Skeletal muscle tissue (tissue), 4 donors: ENCODE results near the gene SHH. TPM values are rescaled to one million over a fixed set of nuclear protein-coding genes. Genes with fewer than 3 reads are reported as not detected.
"Not testable (repeated sequence)": the region's sequence is repeated elsewhere in the genome, so short reads cannot be mapped to it uniquely, and the experiment has no call there.

ENCODE experiments used
- H3K27ac ChIP-seq: one replicate; pipeline ENCODE4 v1.7.0; 2013; ENCODE audit warnings: mild to moderate bottlenecking, low read depth, low read length, inconsistent platforms
- H3K27me3 ChIP-seq, 3 donors: one replicate each; pipeline ENCODE4 v1.7.0; 2013; ENCODE audit warnings: low read length in 3 of 3; ENCODE audit not compliant: control insufficient read depth in 3 of 3, insufficient read depth in 3 of 3
- H3K36me3 ChIP-seq, 3 donors: one replicate each; pipeline ENCODE4 v1.7.0; 2013; ENCODE audit warnings: low read length in 3 of 3; ENCODE audit not compliant: control insufficient read depth in 3 of 3, insufficient read depth in 3 of 3
- H3K4me1 ChIP-seq, 3 donors: one replicate each; pipeline ENCODE4 v1.7.0; 2013; ENCODE audit warnings: low read length in 3 of 3, mild to moderate bottlenecking in 3 of 3; ENCODE audit not compliant: control insufficient read depth in 3 of 3, insufficient read depth in 3 of 3
- H3K4me3 ChIP-seq, 3 donors: one replicate each; pipeline ENCODE4 v1.7.0; 2013; ENCODE audit warnings: low read length in 3 of 3
- H3K9ac ChIP-seq, 3 donors: one replicate each; pipeline ENCODE4 v1.7.0; 2013; ENCODE audit warnings: low read length in 3 of 3, mild to moderate bottlenecking in 3 of 3, moderate library complexity in 2 of 3, low read depth in 1 of 3
- H3K9me3 ChIP-seq, 3 donors: one replicate each; pipeline ENCODE4 v1.7.0; 2013; ENCODE audit warnings: low read length in 3 of 3; ENCODE audit not compliant: control insufficient read depth in 3 of 3
- total RNA-seq: library from RNA; depleted of rRNA; stranded (reverse); fragments of >200 nt; gene quantifications from one replicate; pipeline ENCODE4 v1.2.3, GENCODE V29; 2014
- donor health status: Osteomylitis.

Gene SHH
- total RNA-seq, 1 donor from 2014 or later, result not detected

GRCh38 chr7:155820788-155821187, 8.5 kb upstream of the SHH start:
- no peak overlapping the region for H3K4me3 ChIP-seq
- no peaks in the 10 kb centered on the region for H3K4me1 ChIP-seq
- H3K27me3 ChIP-seq, result peaks cover 26 to 60% (median 48%) of the 10 kb centered on the region in 3 donors
- no peak overlapping the region for H3K27ac ChIP-seq
- no peaks in the 10 kb centered on the region for H3K36me3 ChIP-seq
- no peak overlapping the region for H3K9ac ChIP-seq
- no peaks in the 10 kb centered on the region for H3K9me3 ChIP-seq

- Histone ChIP-seq H3K36me3 (no peaks in the 10 kb centered on the region), H3K4me1 (no peaks in the 10 kb centered on the region), H3K4me3 (no peak overlapping the region), H3K27me3 (peaks cover 32 to 64% (median 49%) of the 10 kb centered on the region in 3 donors), H3K27ac (no peak overlapping the region), H3K9me3 (no peaks in the 10 kb centered on the region), H3K9ac (no peak overlapping the region)
These were observed 8.0 kb upstream of the SHH start for GRCh38 chr7:155820246-155820645.

- Histone ChIP-seq H3K36me3 (no peaks in the 10 kb centered on the region), H3K9me3 (no peaks in the 10 kb centered on the region), H3K27me3 (peaks cover 36 to 72% (median 55%) of the 10 kb centered on the region in 3 donors), H3K27ac (no peak overlapping the region), H3K4me3 (no peak overlapping the region), H3K9ac (no peak overlapping the region), H3K4me1 (no peaks in the 10 kb centered on the region)
These were observed 6.9 kb upstream of the SHH start for GRCh38 chr7:155819186-155819585.

- H3K9ac ChIP-seq, result no peak overlapping the region
- no peaks in the 10 kb centered on the region for H3K9me3 ChIP-seq
- no peaks in the 10 kb centered on the region for H3K36me3 ChIP-seq
- no peak overlapping the region for H3K27ac ChIP-seq
- peaks cover 40 to 75% (median 59%) of the 10 kb centered on the region in 3 donors for H3K27me3 ChIP-seq
- H3K4me3 ChIP-seq, result no peak overlapping the region
- no peaks in the 10 kb centered on the region for H3K4me1 ChIP-seq
These were observed 6.5 kb upstream of the SHH start for GRCh38 chr7:155818820-155819168.

GRCh38 chr7:155818154-155818819, 6.0 kb upstream of the SHH start:
- Histone ChIP-seq H3K27me3 (peaks cover 45 to 72% (median 62%) of the 10 kb centered on the region in 3 donors), H3K9ac (no peak overlapping the region), H3K27ac (no peak overlapping the region), H3K9me3 (no peaks in the 10 kb centered on the region), H3K4me1 (no peaks in the 10 kb centered on the region), H3K4me3 (no peak overlapping the region), H3K36me3 (no peaks in the 10 kb centered on the region)

GRCh38 chr7:155817515-155817914, 5.3 kb upstream of the SHH start:
- H3K27me3 ChIP-seq, result peaks cover 50 to 76% (median 70%) of the 10 kb centered on the region in 3 donors
- H3K9ac ChIP-seq, H3K27ac ChIP-seq, H3K4me1 ChIP-seq, H3K9me3 ChIP-seq, H3K4me3 ChIP-seq, H3K36me3 ChIP-seq: not testable (repeated sequence)

GRCh38 chr7:155816996-155817395, 4.7 kb upstream of the SHH start:
- Histone ChIP-seq H3K4me3 (no peak overlapping the region), H3K36me3 (no peaks in the 10 kb centered on the region), H3K9me3 (no peaks in the 10 kb centered on the region), H3K9ac (no peak overlapping the region), H3K4me1 (peaks cover 0 to 3% (median 3%) of the 10 kb centered on the region in 3 donors), H3K27ac (no peak overlapping the region), H3K27me3 (peaks cover 55 to 77% (median 71%) of the 10 kb centered on the region in 3 donors)

GRCh38 chr7:155816192-155816508, 3.9 kb upstream of the SHH start:
- H3K9me3 ChIP-seq, result no peaks in the 10 kb centered on the region
- H3K9ac ChIP-seq, result no peak overlapping the region
- no peaks in the 10 kb centered on the region for H3K36me3 ChIP-seq
- no peak overlapping the region for H3K27ac ChIP-seq
- H3K4me1 ChIP-seq, result peaks cover 0 to 7% (median 6%) of the 10 kb centered on the region in 3 donors
- H3K27me3 ChIP-seq, result peaks cover 61 to 79% (median 78%) of the 10 kb centered on the region in 3 donors
- no peak overlapping the region for H3K4me3 ChIP-seq

- no peaks in the 10 kb centered on the region for H3K36me3 ChIP-seq
- H3K4me1 ChIP-seq, result peaks cover 0 to 10% (median 8%) of the 10 kb centered on the region in 3 donors
- no peak overlapping the region for H3K4me3 ChIP-seq
- peaks cover 66 to 81% (median 79%) of the 10 kb centered on the region in 3 donors for H3K27me3 ChIP-seq
- no peak overlapping the region for H3K27ac ChIP-seq
- H3K9ac ChIP-seq, result no peak overlapping the region
- H3K9me3 ChIP-seq, result no peaks in the 10 kb centered on the region
These were observed 3.3 kb upstream of the SHH start for GRCh38 chr7:155815332-155816191.
